ENCODE data around the gene GMDS. TPM values are rescaled to one million over a fixed set of nuclear protein-coding genes. Genes with fewer than 3 reads are reported as not detected.

The GMDS gene
- total and polyA plus RNA-seq, 2 donors (not counting 3 experiments of a cell fraction or from before 2014, with no cell fraction given) = 9.8 to 23.5 TPM

DNA sequence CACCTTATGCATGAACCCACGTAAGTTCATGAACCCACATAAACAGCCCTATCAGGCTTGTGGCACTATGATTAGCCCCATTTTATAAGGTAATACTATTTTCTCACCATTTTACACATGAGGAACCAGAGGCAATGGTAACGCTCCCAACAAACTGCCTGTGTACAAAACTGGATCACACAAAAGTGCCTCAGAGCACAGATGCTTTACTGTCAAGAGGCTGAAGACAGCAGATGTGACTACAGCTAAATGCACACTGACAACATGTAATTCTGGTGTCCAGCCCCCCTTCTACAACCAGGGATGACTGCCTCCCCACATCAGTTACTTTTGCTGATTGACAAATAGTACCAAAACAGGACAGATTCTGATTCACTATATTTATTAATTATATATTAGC, 69.6 kb downstream of the GMDS start:
- TF ChIP-seq EZH2 (IDR thresholded peaks at IDR 0.05; ENCODE audit: borderline replicate concordance, low read depth, low read length, severe bottlenecking) (no peak), MYC (IDR thresholded peaks at IDR 0.05; ENCODE audit: low read depth, low read length) (no peak), POLR2A (IDR thresholded peaks at IDR 0.05; ENCODE audit: low read depth, low read length) (no peak), FOS (IDR thresholded peaks at IDR 0.05; ENCODE audit: borderline replicate concordance, insufficient read depth, low read length) (no peak), MAX (IDR thresholded peaks at IDR 0.05; ENCODE audit: insufficient read depth, insufficient read length) (no peak), JUN (IDR thresholded peaks at IDR 0.05; ENCODE audit: borderline replicate concordance, insufficient read depth, insufficient read length, low read depth) (no peak)
- H3K36me3 ChIP-seq (ENCODE audit: control insufficient read depth in 2 of 2, extremely low read depth in 1 of 2, insufficient read depth in 2 of 2, low read length in 2 of 2) = no peaks in the 10 kb centered on the region
- H3K4me3 ChIP-seq (replicated peaks in 1 of 3; ENCODE audit: insufficient read depth in 1 of 3, low read depth in 1 of 3, low read length in 3 of 3) = no peak overlapping the region
- no peak overlapping the region for H3K4me2 ChIP-seq (ENCODE audit: insufficient read depth, low read length)
- POLR2A ChIA-PET = interaction anchor here (0.6 kb wide), 1 partner anchor 13 kb away, joined by 4 read pairs; no protein-coding TSS in a partner anchor
- no TSS peak for BruUV-seq (replicated peaks)
- no peaks in the 10 kb centered on the region for H3K9me3 ChIP-seq (replicated peaks; ENCODE audit: control insufficient read depth, insufficient read depth, low read length)
- dilution Hi-C loops (cut with MboI; ENCODE audit: extremely low pct_ligation_motif_present, low sequenced_read_pairs) (no loop called here), intact Hi-C loops (cut with micrococcal nuclease) (no loop called here)
- no peaks in the 10 kb centered on the region for H3K79me2 ChIP-seq (ENCODE audit: control insufficient read depth, insufficient read depth, low read length)
- H2AFZ ChIP-seq (ENCODE audit: low read depth, low read length) = no peak overlapping the region
- CTCF ChIA-PET = interaction anchor here (1.2 to 1.4 kb wide), 2 partner anchors 9 to 26 kb away, joined by 3 to 4 read pairs; no protein-coding TSS in a partner anchor
- FAIRE-seq = no peak
- H3K9me1 ChIP-seq (replicated peaks; ENCODE audit: control insufficient read depth, extremely low read depth, insufficient read depth, low read length) = no peaks in the 10 kb centered on the region
- no peak for DNase-seq (ENCODE audit: low read depth, low spot score)
- H4K20me1 ChIP-seq (replicated peaks; ENCODE audit: control insufficient read depth, extremely low read depth, insufficient read depth, low read length) = no peaks in the 10 kb centered on the region
- no peaks in the 10 kb centered on the region for H3K27me3 ChIP-seq (ENCODE audit: control insufficient read depth in 2 of 2, insufficient read depth in 2 of 2, low read length in 2 of 2)
- H3K9ac ChIP-seq (replicated peaks; ENCODE audit: extremely low read depth, insufficient read depth, low read length) = no peak overlapping the region
- peaks cover 4% of the 10 kb centered on the region for H3K4me1 ChIP-seq (ENCODE audit: control insufficient read depth, extremely low read depth, insufficient read depth, low read length)
- H3K27ac ChIP-seq (ENCODE audit: insufficient read depth, low read depth, low read length) = no peak overlapping the region

DNA sequence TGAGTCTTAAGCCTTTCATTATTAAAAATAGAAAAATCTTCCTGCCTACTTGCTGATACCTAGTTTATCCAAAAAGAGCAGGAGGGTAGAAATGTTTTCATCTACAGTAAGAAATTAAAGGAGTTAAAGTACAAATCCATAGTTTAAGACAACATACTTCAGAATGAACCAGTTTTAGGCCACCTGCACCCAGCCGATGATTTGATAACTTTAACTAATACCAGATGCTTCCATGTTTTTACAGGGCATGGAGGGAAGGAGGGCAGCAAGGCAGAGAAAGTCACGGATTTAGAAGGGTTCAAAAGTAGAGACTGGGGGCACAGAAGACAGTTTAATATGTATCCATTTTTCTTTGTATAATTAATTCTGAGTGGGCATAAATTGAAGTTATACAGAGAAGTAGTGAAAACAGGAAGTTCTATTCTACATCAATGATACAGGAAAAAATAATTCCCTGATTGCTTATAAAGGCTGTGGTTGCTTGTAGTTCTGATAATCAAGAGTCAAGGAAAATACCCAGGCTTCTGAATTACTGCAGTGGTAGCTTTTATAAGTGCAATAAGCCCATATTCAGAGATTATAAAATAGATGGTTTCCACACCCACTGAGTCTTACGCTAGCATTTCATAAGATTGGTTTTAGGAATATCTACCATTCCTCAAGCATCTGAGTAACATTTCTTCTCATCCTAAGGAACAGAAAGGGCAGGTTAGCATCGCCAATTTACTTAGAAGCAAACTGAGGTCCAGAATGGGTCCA, 72.0 kb downstream of the GMDS start:
- Histone ChIP-seq H3K79me2 (ENCODE audit: control insufficient read depth, insufficient read depth, low read length) (no peaks in the 10 kb centered on the region), H3K36me3 (ENCODE audit: control insufficient read depth in 2 of 2, extremely low read depth in 1 of 2, insufficient read depth in 2 of 2, low read length in 2 of 2) (no peaks in the 10 kb centered on the region), H3K27ac (ENCODE audit: insufficient read depth, low read depth, low read length) (no peak overlapping the region), H3K9me3 (replicated peaks; ENCODE audit: control insufficient read depth, insufficient read depth, low read length) (no peaks in the 10 kb centered on the region), H3K4me1 (ENCODE audit: control insufficient read depth, extremely low read depth, insufficient read depth, low read length) (peaks cover 4% of the 10 kb centered on the region), H2AFZ (ENCODE audit: low read depth, low read length) (no peak overlapping the region), H4K20me1 (replicated peaks; ENCODE audit: control insufficient read depth, extremely low read depth, insufficient read depth, low read length) (no peaks in the 10 kb centered on the region), H3K4me3 (replicated peaks in 1 of 3; ENCODE audit: insufficient read depth in 1 of 3, low read depth in 1 of 3, low read length in 3 of 3) (no peak overlapping the region), H3K9ac (replicated peaks; ENCODE audit: extremely low read depth, insufficient read depth, low read length) (no peak overlapping the region), H3K27me3 (ENCODE audit: control insufficient read depth in 2 of 2, insufficient read depth in 2 of 2, low read length in 2 of 2) (no peaks in the 10 kb centered on the region), H3K4me2 (ENCODE audit: insufficient read depth, low read length) (no peak overlapping the region), H3K9me1 (replicated peaks; ENCODE audit: control insufficient read depth, extremely low read depth, insufficient read depth, low read length) (no peaks in the 10 kb centered on the region)
- dilution Hi-C loops (cut with MboI; ENCODE audit: extremely low pct_ligation_motif_present, low sequenced_read_pairs) (no loop called here), intact Hi-C loops (cut with micrococcal nuclease) (no loop called here)
- DNase-seq (ENCODE audit: low read depth, low spot score) (no peak), FAIRE-seq (no peak)
- CTCF ChIA-PET = no interaction called here
- no TSS peak for BruUV-seq (replicated peaks)
- POLR2A ChIA-PET = no interaction called here
- TF ChIP-seq, protein P1, sequence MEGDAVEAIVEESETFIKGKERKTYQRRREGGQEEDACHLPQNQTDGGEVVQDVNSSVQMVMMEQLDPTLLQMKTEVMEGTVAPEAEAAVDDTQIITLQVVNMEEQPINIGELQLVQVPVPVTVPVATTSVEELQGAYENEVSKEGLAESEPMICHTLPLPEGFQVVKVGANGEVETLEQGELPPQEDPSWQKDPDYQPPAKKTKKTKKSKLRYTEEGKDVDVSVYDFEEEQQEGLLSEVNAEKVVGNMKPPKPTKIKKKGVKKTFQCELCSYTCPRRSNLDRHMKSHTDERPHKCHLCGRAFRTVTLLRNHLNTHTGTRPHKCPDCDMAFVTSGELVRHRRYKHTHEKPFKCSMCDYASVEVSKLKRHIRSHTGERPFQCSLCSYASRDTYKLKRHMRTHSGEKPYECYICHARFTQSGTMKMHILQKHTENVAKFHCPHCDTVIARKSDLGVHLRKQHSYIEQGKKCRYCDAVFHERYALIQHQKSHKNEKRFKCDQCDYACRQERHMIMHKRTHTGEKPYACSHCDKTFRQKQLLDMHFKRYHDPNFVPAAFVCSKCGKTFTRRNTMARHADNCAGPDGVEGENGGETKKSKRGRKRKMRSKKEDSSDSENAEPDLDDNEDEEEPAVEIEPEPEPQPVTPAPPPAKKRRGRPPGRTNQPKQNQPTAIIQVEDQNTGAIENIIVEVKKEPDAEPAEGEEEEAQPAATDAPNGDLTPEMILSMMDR (IDR thresholded peaks at IDR 0.05; ENCODE audit: extremely low read depth in 1 of 2, insufficient read depth in 1 of 2, low read depth in 1 of 2, low read length in 2 of 2) = no peak
- TF ChIP-seq MAX (IDR thresholded peaks at IDR 0.05; ENCODE audit: insufficient read depth, insufficient read length) = no peak
- TF ChIP-seq MYC (IDR thresholded peaks at IDR 0.05; ENCODE audit: low read depth, low read length) = no peak
- no peak for TF ChIP-seq EZH2 (IDR thresholded peaks at IDR 0.05; ENCODE audit: borderline replicate concordance, low read depth, low read length, severe bottlenecking)
- TF ChIP-seq FOS (IDR thresholded peaks at IDR 0.05; ENCODE audit: borderline replicate concordance, insufficient read depth, low read length) = no peak
- TF ChIP-seq GATA2 (IDR thresholded peaks at IDR 0.05; ENCODE audit: insufficient read depth, insufficient read length, low read depth, low read length) = no peak
- no peak for TF ChIP-seq JUN (IDR thresholded peaks at IDR 0.05; ENCODE audit: borderline replicate concordance, insufficient read depth, insufficient read length, low read depth)
- TF ChIP-seq POLR2A (IDR thresholded peaks at IDR 0.05; ENCODE audit: low read depth, low read length) = no peak
- TF ChIP-seq POLR2AphosphoS5 (IDR thresholded peaks at IDR 0.05; ENCODE audit: insufficient read depth, low read depth, low read length) = no peak

Data from endothelial cell of umbilical vein (primary cell).